HG02588 (cell line): ENCODE results near the gene MAP10.
"Not testable (repeated sequence)": the region's sequence is repeated elsewhere in the genome, so short reads cannot be mapped to it uniquely, and the experiment has no call there.

ENCODE experiments used
- ATAC-seq: cut with Tn5 transposase; IDR thresholded peaks from one replicate; pipeline ENCODE4 v1.9.1; 2021; ENCODE audit warnings: mild to moderate bottlenecking, moderate library complexity; ENCODE audit not compliant: unreplicated experiment

The MAP10 gene

GRCh38 chr1:232805269-232806185 lies at the start of gene MAP10:
Gene MAP10, plus strand, starts transcription at chr1:232805416. Its CDS starts 34 bp downstream, at chr1:232805450.
- peak; percentile 84 for ATAC-seq

GRCh38 chr1:232764458-232765251 lies 40.6 kb upstream of the MAP10 start:
- ATAC-seq: no peak

- no peak for ATAC-seq
These were observed 39.7 kb upstream of the MAP10 start for GRCh38 chr1:232765542-232765941.

- peak; percentile 67 for ATAC-seq
These were observed 38.9 kb upstream of the MAP10 start for GRCh38 chr1:232766241-232766890.

- no peak for ATAC-seq
These were observed 38.3 kb upstream of the MAP10 start for GRCh38 chr1:232766904-232767303.

GRCh38 chr1:232767305-232768074 lies 37.7 kb upstream of the MAP10 start:
- ATAC-seq: no peak

GRCh38 chr1:232768793-232769192 lies 36.4 kb upstream of the MAP10 start:
- ATAC-seq: no peak

- no peak for ATAC-seq
These were observed 35.5 kb upstream of the MAP10 start for GRCh38 chr1:232769733-232770132.

- ATAC-seq: no peak
These were observed 31.5 kb upstream of the MAP10 start for GRCh38 chr1:232773752-232774151.

- ATAC-seq: no peak
These were observed 28.6 kb upstream of the MAP10 start for GRCh38 chr1:232776526-232777106.

- ATAC-seq: no peak
These were observed 24.9 kb upstream of the MAP10 start for GRCh38 chr1:232780354-232780753.

GRCh38 chr1:232784794-232785193 lies 20.4 kb upstream of the MAP10 start:
- no peak for ATAC-seq

- ATAC-seq: not testable (repeated sequence)
These were observed 19.6 kb upstream of the MAP10 start for GRCh38 chr1:232785630-232786029.

GRCh38 chr1:232786845-232787455 lies 18.3 kb upstream of the MAP10 start:
- ATAC-seq: no peak

- ATAC-seq: no peak
These were observed 16.9 kb upstream of the MAP10 start for GRCh38 chr1:232788235-232788872.

GRCh38 chr1:232789651-232790050 lies 15.6 kb upstream of the MAP10 start:
- no peak for ATAC-seq

- no peak for ATAC-seq
These were observed 12.3 kb upstream of the MAP10 start for GRCh38 chr1:232792949-232793348.

- no peak for ATAC-seq
These were observed 11.3 kb upstream of the MAP10 start for GRCh38 chr1:232793944-232794343.

- ATAC-seq: no peak
These were observed 9.6 kb upstream of the MAP10 start for GRCh38 chr1:232795497-232796053.
